ENCODE data around the gene MAB21L3. TPM values are rescaled to one million over a fixed set of nuclear protein-coding genes. Genes with fewer than 3 reads are reported as not detected.

MAB21L3 gene
- total RNA-seq, 2 donors from 2014 or later, result not detected

GRCh38 chr1:116159177-116159576 is 48.0 kb downstream of the MAB21L3 start:
- DNase-seq (ENCODE audit: low spot score) (no peak), ATAC-seq (ENCODE audit: insufficient number of reproducible peaks, low FRiP score, low read depth) (no peak)
- Histone ChIP-seq H3K4me3 (no peak overlapping the region), H3K36me3 (no peaks in the 10 kb centered on the region), H3K4me1 (ENCODE audit: control insufficient read depth in 1 of 2, low read depth in 2 of 2) (peaks cover 2 to 10% of the 10 kb centered on the region in 2 donors), H3K27me3 (replicated peaks; ENCODE audit: insufficient read depth) (no peaks in the 10 kb centered on the region), H3K27ac (no peak overlapping the region), H3K9me3 (no peaks in the 10 kb centered on the region)
- no peak for TF ChIP-seq CTCF (IDR thresholded peaks at IDR 0.05)

GRCh38 chr1:116159611-116160010 is 48.4 kb downstream of the MAB21L3 start:
- H3K36me3 ChIP-seq, result no peaks in the 10 kb centered on the region
- no peaks in the 10 kb centered on the region for H3K27me3 ChIP-seq (replicated peaks; ENCODE audit: insufficient read depth)
- no peak for TF ChIP-seq CTCF (IDR thresholded peaks at IDR 0.05)
- no peak for DNase-seq (ENCODE audit: low spot score)
- no peaks in the 10 kb centered on the region for H3K9me3 ChIP-seq
- H3K4me1 ChIP-seq (ENCODE audit: control insufficient read depth in 1 of 2, low read depth in 2 of 2), result peaks cover 3 to 14% of the 10 kb centered on the region in 2 donors
- no peak overlapping the region for H3K27ac ChIP-seq
- ATAC-seq (ENCODE audit: insufficient number of reproducible peaks, low FRiP score, low read depth), result no peak
- H3K4me3 ChIP-seq, result no peak overlapping the region

GRCh38 chr1:116161390-116161789 is 50.2 kb downstream of the MAB21L3 start:
- H3K9me3 ChIP-seq, result no peaks in the 10 kb centered on the region
- H3K27me3 ChIP-seq (replicated peaks; ENCODE audit: insufficient read depth), result no peaks in the 10 kb centered on the region
- ATAC-seq (ENCODE audit: insufficient number of reproducible peaks, low FRiP score, low read depth) (no peak), DNase-seq (ENCODE audit: low spot score) (no peak)
- no peak for TF ChIP-seq CTCF (IDR thresholded peaks at IDR 0.05)
- H3K4me1 ChIP-seq (ENCODE audit: control insufficient read depth in 1 of 2, low read depth in 2 of 2), result peaks cover 20 to 32% of the 10 kb centered on the region in 2 donors
- no peak overlapping the region for H3K27ac ChIP-seq
- H3K36me3 ChIP-seq, result no peaks in the 10 kb centered on the region
- H3K4me3 ChIP-seq, result no peak overlapping the region

- no peaks in the 10 kb centered on the region for H3K36me3 ChIP-seq
- H3K27me3 ChIP-seq (replicated peaks; ENCODE audit: insufficient read depth), result no peaks in the 10 kb centered on the region
- H3K4me1 ChIP-seq (ENCODE audit: control insufficient read depth in 1 of 2, low read depth in 2 of 2), result peaks cover 24 to 37% of the 10 kb centered on the region in 2 donors
- no peak overlapping the region for H3K4me3 ChIP-seq
- no peak for TF ChIP-seq CTCF (IDR thresholded peaks at IDR 0.05)
- DNase-seq (ENCODE audit: low spot score) (no peak), ATAC-seq (ENCODE audit: insufficient number of reproducible peaks, low FRiP score, low read depth) (no peak)
- H3K9me3 ChIP-seq, result no peaks in the 10 kb centered on the region
- no peak overlapping the region for H3K27ac ChIP-seq
Measured at GRCh38 chr1:116161877-116162390, 50.7 kb downstream of the MAB21L3 start.

GRCh38 chr1:116163533-116163932 is 52.3 kb downstream of the MAB21L3 start:
- H3K27me3 ChIP-seq (replicated peaks; ENCODE audit: insufficient read depth), result no peaks in the 10 kb centered on the region
- DNase-seq (ENCODE audit: low spot score) (no peak), ATAC-seq (ENCODE audit: insufficient number of reproducible peaks, low FRiP score, low read depth) (no peak)
- peaks cover 28 to 51% of the 10 kb centered on the region in 2 donors for H3K4me1 ChIP-seq (ENCODE audit: control insufficient read depth in 1 of 2, low read depth in 2 of 2)
- H3K36me3 ChIP-seq, result no peaks in the 10 kb centered on the region
- H3K27ac ChIP-seq, result peak overlapping the region in 1 of 2 donors; percentile 77
- no peak for TF ChIP-seq CTCF (IDR thresholded peaks at IDR 0.05)
- H3K9me3 ChIP-seq, result no peaks in the 10 kb centered on the region
- H3K4me3 ChIP-seq, result no peak overlapping the region

All from thoracic aorta (tissue), 2 donors.